CD14-positive monocyte (primary cell): ENCODE results near the gene UQCC5. TPM values are rescaled to one million over a fixed set of nuclear protein-coding genes. Genes with fewer than 3 reads are reported as not detected.

ENCODE experiments used
- DNase-seq, 3 donors: peaks; one replicate each; pipeline ENCODE4 v3.0.0-alpha.2; 2011 to 2022
- H2AFZ ChIP-seq: 2 replicates; pipeline ENCODE4 v1.6.0; 2012; ENCODE audit warnings: mild to moderate bottlenecking, low read depth, low read length, inconsistent platforms; ENCODE audit not compliant: insufficient read depth, poor library complexity, severe bottlenecking
- H3K27ac ChIP-seq, 2 donors: 1 replicate in 1 of 2; 2 replicates in 1 of 2; pipeline ENCODE4 v1.5.1; 2012 to 2013; ENCODE audit warnings: low read length in 2 of 2, control low read depth in 1 of 2, inconsistent platforms in 1 of 2, low read depth in 1 of 2, mild to moderate bottlenecking in 1 of 2
- H3K27me3 ChIP-seq, 2 donors: one replicate each; pipeline versions ENCODE4 v1.6.0 to v1.6.1; 2011 to 2013; ENCODE audit warnings: low read length in 2 of 2; ENCODE audit not compliant: control insufficient read depth in 2 of 2, insufficient read depth in 2 of 2
- H3K36me3 ChIP-seq, 2 donors: replicated peaks in 1 of 2; 1 replicate in 1 of 2; 2 replicates in 1 of 2; pipeline versions ENCODE4 v1.5.1 to v1.6.1; 2012 to 2013; ENCODE audit warnings: low read length in 2 of 2, control low read depth in 1 of 2, inconsistent platforms in 1 of 2, mild to moderate bottlenecking in 1 of 2; ENCODE audit not compliant: insufficient read depth in 2 of 2, control insufficient read depth in 1 of 2
- H3K4me1 ChIP-seq, 2 donors: 1 replicate in 1 of 2; 2 replicates in 1 of 2; pipeline versions ENCODE4 v1.5.1 to v1.6.1; 2012 to 2013; ENCODE audit warnings: low read length in 2 of 2, control low read depth in 1 of 2, inconsistent platforms in 1 of 2, mild to moderate bottlenecking in 1 of 2, moderate library complexity in 1 of 2; ENCODE audit not compliant: insufficient read depth in 2 of 2, control insufficient read depth in 1 of 2
- H3K4me2 ChIP-seq: replicated peaks from 2 replicates; pipeline ENCODE3; 2012; ENCODE audit warnings: low read length, moderate library complexity, mild to moderate bottlenecking; ENCODE audit not compliant: poor library complexity, severe bottlenecking; ENCODE audit errors: extremely low read depth
- H3K4me3 ChIP-seq, 3 experiments: fragments of 200-600 bp in 1 of 3; sonication (generic) in 1 of 3; replicated peaks in 1 of 3; 1 replicate in 2 of 3; 2 replicates in 1 of 3; pipeline ENCODE4 v1.5.1; 2011 to 2013; ENCODE audit warnings: low read length in 3 of 3, mild to moderate bottlenecking in 3 of 3, control low read depth in 2 of 3, low read depth in 2 of 3, inconsistent platforms in 1 of 3, moderate library complexity in 1 of 3
- H3K79me2 ChIP-seq: 2 replicates; pipeline ENCODE4 v1.6.0; 2012; ENCODE audit warnings: mild to moderate bottlenecking, control low read depth, inconsistent platforms, low read length, moderate library complexity; ENCODE audit not compliant: insufficient read depth
- H3K9ac ChIP-seq: 2 replicates; pipeline ENCODE4 v1.6.0; 2017; ENCODE audit warnings: low read length, mild to moderate bottlenecking; ENCODE audit not compliant: insufficient read depth, poor library complexity, severe bottlenecking
- H3K9me3 ChIP-seq, 2 donors: replicated peaks in 1 of 2; 1 replicate in 1 of 2; 2 replicates in 1 of 2; pipeline versions ENCODE4 v1.5.1 to v1.6.1; 2012 to 2013; ENCODE audit warnings: low read length in 2 of 2, control low read depth in 1 of 2; ENCODE audit not compliant: control insufficient read depth in 1 of 2, insufficient read depth in 1 of 2
- H4K20me1 ChIP-seq: 2 replicates; pipeline ENCODE4 v1.6.0; 2012; ENCODE audit warnings: mild to moderate bottlenecking, low read length, control low read depth, moderate library complexity; ENCODE audit not compliant: insufficient read depth
- H3K27ac Mint-ChIP-seq, 7 donors: one replicate each; pipeline ENCODE4 v1.8.0; 2020; ENCODE audit warnings: mild to moderate bottlenecking in 7 of 7, mixed read lengths in 7 of 7, moderate library complexity in 6 of 7, inconsistent platforms in 2 of 7
- H3K27me3 Mint-ChIP-seq, 3 donors: one replicate each; pipeline ENCODE4 v1.8.0; 2021 to 2022; ENCODE audit warnings: low read depth in 3 of 3, mild to moderate bottlenecking in 3 of 3, mixed read lengths in 3 of 3, moderate library complexity in 3 of 3, inconsistent platforms in 1 of 3
- H3K36me3 Mint-ChIP-seq, 2 donors: one replicate each; pipeline ENCODE4 v1.8.0; 2020; ENCODE audit warnings: mixed read lengths in 2 of 2, inconsistent platforms in 1 of 2, mild to moderate bottlenecking in 1 of 2
- H3K4me1 Mint-ChIP-seq: one replicate; pipeline ENCODE4 v1.8.0; 2020; ENCODE audit warnings: mild to moderate bottlenecking, mixed read lengths
- H3K4me3 Mint-ChIP-seq, 2 donors: one replicate each; pipeline ENCODE4 v1.8.0; 2020; ENCODE audit warnings: mild to moderate bottlenecking in 2 of 2, mixed read lengths in 2 of 2, moderate library complexity in 1 of 2
- H3K9me3 Mint-ChIP-seq, 7 donors: one replicate each; pipeline ENCODE4 v1.8.0; 2020 to 2022; ENCODE audit warnings: mixed read lengths in 7 of 7, mild to moderate bottlenecking in 6 of 7, moderate library complexity in 6 of 7, inconsistent platforms in 2 of 7
- CTCF ChIP-seq: fragments of 200-600 bp; IDR thresholded peaks from one replicate; pipeline ENCODE4 v1.8.0; 2022; ENCODE audit warnings: antibody characterized with exemption, mild to moderate bottlenecking
- WGBS: methylation state at CpG from one replicate; pipeline ENCODE4 v1.1.5; 2013; ENCODE audit warnings: missing lambda C conversion rate; ENCODE audit not compliant: insufficient coverage; 5-methylcytosine and 5-hydroxymethylcytosine counted together
- intact Hi-C, 2 donors: fragments of 100-400 bp; cut with micrococcal nuclease; formaldehyde crosslinking; loops; one replicate each; pipeline versions ENCODE4 v1.15.0 to v1.15.1; 2023
- polyA plus RNA-seq, 3 donors: library from polyadenylated mRNA; depleted of rRNA in 1 of 3; unstranded in 2 of 3; stranded (reverse) in 1 of 3; fragments of 300-500 nt in 2 of 3; fragments of >200 nt in 1 of 3; fragmentation: Illumina TruSeq in 2 of 3; gene quantifications; 1 replicate in 2 of 3; 2 replicates in 1 of 3; pipeline ENCODE4 v1.2.3, GENCODE V29; 2012 to 2021

Gene UQCC5
- polyA plus RNA-seq, 3 donors: 1.4 to 52.1 (median 43.3) TPM

- peak overlapping the region; percentile 45 for H3K9ac ChIP-seq
- Mint-ChIP-seq H3K9me3 (no peaks in the 10 kb centered on the region), H3K36me3 (peaks cover 17 to 44% of the 10 kb centered on the region in 2 donors), H3K4me1 (peaks cover 70% of the 10 kb centered on the region), H3K4me3 (peak overlapping the region; percentile 63 to 72), H3K27ac (peak overlapping the region; percentile 91 to 95 (median 94)), H3K27me3 (peaks cover 0 to 1% (median 0%) of the 10 kb centered on the region in 3 donors)
- H3K27ac ChIP-seq: peak overlapping the region; percentile 71 to 94
- peak overlapping the region in 1 of 3 experiments; percentile 81 for H3K4me3 ChIP-seq
- no peaks in the 10 kb centered on the region for H3K27me3 ChIP-seq
- peaks cover 21 to 25% of the 10 kb centered on the region in 2 donors for H3K36me3 ChIP-seq
- H3K4me1 ChIP-seq: peaks cover 79% of the 10 kb centered on the region in 2 donors
- H4K20me1 ChIP-seq: no peaks in the 10 kb centered on the region
- peak; percentile 88 to 96 (median 92) for DNase-seq
- H3K79me2 ChIP-seq: peaks cover 45% of the 10 kb centered on the region
- peak overlapping the region; percentile 37 for H2AFZ ChIP-seq
- 2% methylated on average over 20 of the region's 24 CpGs for WGBS
- H3K9me3 ChIP-seq: no peaks in the 10 kb centered on the region
- intact Hi-C loops: loop anchor here in 1 of 2 donors (5.0 kb wide), 1 partner anchor 34 kb away; the partner anchor contains the start of gene NT5DC2
- no peak for TF ChIP-seq CTCF
- H3K4me2 ChIP-seq: peak overlapping the region; percentile 86
Measured at GRCh38 chr3:52498137-52499054, 38.0 kb upstream of the UQCC5 start.

GRCh38 chr3:52501046-52501445 is 35.4 kb upstream of the UQCC5 start:
- no peak for DNase-seq
- H3K4me1 ChIP-seq: peaks cover 52% of the 10 kb centered on the region in 2 donors
- no peaks in the 10 kb centered on the region for H3K9me3 Mint-ChIP-seq
- H4K20me1 ChIP-seq: peaks cover 3% of the 10 kb centered on the region
- H3K36me3 Mint-ChIP-seq: peaks cover 35 to 65% of the 10 kb centered on the region in 2 donors
- H2AFZ ChIP-seq: no peak overlapping the region
- no peak for TF ChIP-seq CTCF
- peaks cover 34% of the 10 kb centered on the region for H3K79me2 ChIP-seq
- H3K4me1 Mint-ChIP-seq: peaks cover 49% of the 10 kb centered on the region
- WGBS: 84% methylated on average over 8 of the region's 11 CpGs
- no peaks in the 10 kb centered on the region for H3K9me3 ChIP-seq
- peaks cover 47 to 51% of the 10 kb centered on the region in 2 donors for H3K36me3 ChIP-seq
- H3K27me3 Mint-ChIP-seq: peaks cover 0 to 3% (median 0%) of the 10 kb centered on the region in 3 donors
- H3K4me3 ChIP-seq: no peak overlapping the region
- peak overlapping the region in 1 of 7 donors; percentile 64 for H3K27ac Mint-ChIP-seq
- no peak overlapping the region for H3K27ac ChIP-seq
- H3K4me2 ChIP-seq: no peak overlapping the region
- H3K4me3 Mint-ChIP-seq: no peak overlapping the region
- no peaks in the 10 kb centered on the region for H3K27me3 ChIP-seq
- H3K9ac ChIP-seq: no peak overlapping the region
- intact Hi-C loops: no loop called here
